GM19099 (cell line): Measurements from ENCODE around the gene TOR1A.
A peak's percentile ranks its signal among the peaks of the same experiment; 100 is the strongest.

ENCODE experiments used
- POLR2A ChIP-seq: IDR thresholded peaks from 3 replicates; pipeline ENCODE4 v1.6.1; 2011; ENCODE audit warnings: low read depth; ENCODE audit not compliant: insufficient read length; ENCODE audit errors: extremely low read depth

The TOR1A gene

GRCh38 chr9:129836311-129837007 lies 12.5 kb upstream of the TOR1A start:
- TF ChIP-seq POLR2A = no peak

- TF ChIP-seq POLR2A = no peak
Observed at GRCh38 chr9:129835860-129836223, 11.9 kb upstream of the TOR1A start.

GRCh38 chr9:129835128-129835859 lies 11.4 kb upstream of the TOR1A start, which contains the start of the genes C9orf78 and USP20:
Gene C9orf78, minus strand, starts transcription at chr9:129835275. Its CDS starts 54 bp downstream, at chr9:129835221.
Gene USP20, plus strand, starts transcription at chr9:129835458. Its CDS starts 17,098 bp downstream, at chr9:129852556.
- peak; percentile 96 for TF ChIP-seq POLR2A

DNA sequence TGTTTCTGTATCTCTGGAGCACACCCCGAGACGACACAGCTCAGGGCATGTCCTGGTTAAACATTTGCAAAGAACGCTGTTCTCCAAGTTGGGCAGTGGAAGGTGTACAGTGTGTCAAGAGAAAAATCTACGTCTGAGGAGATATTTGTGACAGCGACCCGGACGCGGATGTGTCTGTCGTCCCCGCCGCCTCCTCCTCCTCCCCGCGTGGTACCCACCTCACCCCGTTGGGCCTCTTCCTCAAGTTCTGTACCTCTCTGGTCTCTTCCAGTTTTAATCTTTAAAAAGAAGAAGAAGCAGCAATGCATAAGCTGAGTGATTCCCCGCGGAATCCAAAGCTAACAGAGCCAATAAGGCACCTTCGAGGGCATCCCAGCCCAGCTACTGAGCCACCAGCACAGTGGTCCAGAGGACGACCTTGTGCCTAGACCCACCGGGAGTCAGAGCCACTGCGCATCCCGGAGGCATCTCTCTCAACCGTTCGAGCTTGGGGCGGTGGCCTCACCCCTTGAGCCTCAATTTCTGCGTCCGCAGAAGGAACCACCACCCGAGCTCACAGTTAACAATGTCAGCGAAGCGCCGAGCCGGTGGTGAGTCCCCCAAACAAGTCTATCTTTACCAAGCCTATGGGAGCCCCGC lies 10.7 kb upstream of the TOR1A start:
- TF ChIP-seq POLR2A = no peak

- no peak for TF ChIP-seq POLR2A
Observed at GRCh38 chr9:129832982-129833381, 9.0 kb upstream of the TOR1A start.

DNA sequence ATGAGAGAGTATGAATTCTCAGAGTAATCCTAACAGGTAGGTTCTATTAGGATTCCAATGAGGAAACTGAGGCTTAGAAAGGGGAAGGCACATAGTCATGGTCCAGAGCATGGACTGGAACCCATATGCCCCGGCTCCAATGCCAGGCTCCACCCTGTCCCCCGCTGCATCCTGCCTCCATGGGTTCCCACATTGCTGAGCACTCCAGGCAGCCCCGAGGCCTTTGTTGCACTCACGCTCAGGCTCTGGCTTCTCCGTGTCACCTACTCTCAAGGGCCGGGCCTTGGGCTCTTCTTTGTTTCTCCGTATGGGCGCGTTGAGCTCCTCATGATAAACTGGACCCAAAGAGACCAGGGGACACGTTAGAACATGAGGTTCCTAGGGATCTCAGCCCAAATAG lies 5.0 kb upstream of the TOR1A start:
- no peak for TF ChIP-seq POLR2A

- no peak for TF ChIP-seq POLR2A
Observed at GRCh38 chr9:129828051-129828450, 4.1 kb upstream of the TOR1A start.

- no peak for TF ChIP-seq POLR2A
Observed at GRCh38 chr9:129826759-129827158, 2.8 kb upstream of the TOR1A start.

- no peak for TF ChIP-seq POLR2A
Observed at GRCh38 chr9:129826344-129826743, 2.4 kb upstream of the TOR1A start.

DNA sequence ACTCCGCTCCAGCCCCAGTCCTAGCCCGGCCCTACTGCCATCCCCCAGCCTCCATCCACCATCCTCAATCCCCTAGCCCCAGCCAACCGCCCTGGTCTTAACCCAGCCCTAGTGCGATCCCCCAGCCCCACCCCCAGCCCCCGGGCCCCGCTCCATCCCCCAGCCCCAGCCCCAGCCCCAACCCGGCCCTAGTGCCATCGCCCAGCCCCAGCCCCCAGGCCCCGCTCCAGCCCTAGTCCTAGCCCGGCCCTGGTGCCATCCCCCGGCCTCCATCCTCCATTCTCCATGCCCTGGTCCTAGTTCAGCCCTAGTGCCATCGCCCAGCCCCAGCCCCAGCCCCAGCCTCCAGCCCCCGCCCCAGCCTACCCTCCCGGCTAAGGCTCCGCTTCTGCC lies 398 bp downstream of the TOR1A start:
- no peak for TF ChIP-seq POLR2A

DNA sequence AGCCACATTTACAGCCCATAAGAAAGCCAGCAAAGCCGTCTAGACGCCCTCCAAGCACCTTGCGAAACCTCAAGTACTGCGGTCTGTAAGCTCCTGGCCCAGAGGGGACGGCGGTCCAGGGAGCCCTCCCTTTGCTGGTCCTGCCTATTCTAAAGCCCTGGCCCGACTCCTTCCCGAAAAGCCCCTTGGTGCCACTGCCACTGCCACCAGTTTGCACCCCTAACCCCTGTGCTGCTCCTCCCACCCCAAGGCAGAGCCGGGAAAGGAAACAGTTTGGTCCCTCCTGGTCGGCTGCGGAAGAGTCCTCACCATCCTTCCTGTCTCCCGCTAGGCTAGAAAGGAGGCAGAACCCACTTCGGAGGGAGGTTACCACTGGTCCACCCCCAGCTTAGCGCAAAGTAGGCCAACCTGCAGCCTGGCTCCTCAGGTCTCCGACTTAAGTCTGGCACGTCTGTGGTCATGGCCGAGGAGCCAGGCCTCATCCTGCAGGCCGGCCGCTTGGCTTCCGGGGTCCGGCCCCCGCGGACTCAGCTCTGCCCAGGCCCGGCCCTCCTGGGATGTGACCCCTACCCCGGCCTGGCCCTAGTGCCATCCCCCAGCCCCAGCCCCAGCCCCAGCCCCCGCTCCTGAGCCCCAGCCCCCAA lies 916 bp downstream of the TOR1A start:
- peak; percentile 20 for TF ChIP-seq POLR2A

GRCh38 chr9:129816501-129817435 lies 7.2 kb downstream of the TOR1A start:
- TF ChIP-seq POLR2A = no peak

DNA sequence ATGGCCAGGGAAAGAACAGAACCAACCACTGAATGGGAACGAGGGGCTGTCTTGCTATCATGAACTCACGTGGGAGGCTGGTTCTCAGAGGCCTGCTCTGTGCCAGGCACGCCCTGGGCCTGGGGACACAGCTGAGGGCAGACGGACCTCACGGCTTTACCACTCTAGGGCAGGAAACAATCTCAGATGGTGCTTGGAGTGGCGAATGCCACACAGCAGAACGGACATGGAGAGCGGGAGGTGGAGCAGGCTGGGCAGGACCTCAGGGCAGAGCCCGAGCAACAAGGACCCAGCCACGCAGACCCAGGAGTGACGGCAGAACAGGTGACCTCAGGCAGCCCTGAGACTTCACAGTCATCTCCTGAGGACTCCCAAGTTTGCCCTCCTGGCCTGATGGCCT lies 8.7 kb downstream of the TOR1A start:
- no peak for TF ChIP-seq POLR2A
